HepG2 (cell line): ENCODE data around the gene AFAP1. TPM values are rescaled to one million over a fixed set of nuclear protein-coding genes. Genes with fewer than 3 reads are reported as not detected.

Source experiments
- ATAC-seq: fragments of 200-7000 bp; cut with Tn5 transposase; 3 replicates; pipeline ENCODE4 v1.9.1; 2020; ENCODE audit warnings: mild to moderate bottlenecking, moderate library complexity
- BruUV-seq: library from RNA; stranded (reverse); fragments of 400-500 nt; replicated peaks from 2 replicates; lab custom pipeline; 2021; lab: Mats Ljungman, UMichigan
- CTCF ChIA-PET: fragments of 300-600 bp; formaldehyde crosslinking; extraction: SDS; loops from one replicate; lab custom pipeline; 2021; ENCODE audit warnings: low total read pairs, inconsistent platforms, low intra/inter-chr PET ratio; lab: Yijun Ruan, JAX
- POLR2A ChIA-PET: fragments of 350-600 bp; sonication (Branson Sonifier 250); formaldehyde crosslinking; loops from one replicate; lab custom pipeline; 2020; ENCODE audit warnings: antibody characterized with exemption, inconsistent platforms; lab: Yijun Ruan, JAX
- DNase-seq: peaks from one replicate; pipeline ENCODE4 v3.0.0-alpha.2; 2015; ENCODE audit warnings: low spot score
- FAIRE-seq: peaks from 3 replicates; lab custom pipeline; 2011; peaks lifted over from hg19 to GRCh38; lab: Jason Lieb, UNC
- H2AFZ ChIP-seq: one replicate; pipeline ENCODE4 v1.6.1; 2011; ENCODE audit warnings: low read length, inconsistent platforms
- H3K27ac ChIP-seq: fragments of 300-600 bp; 3 replicates; pipeline ENCODE4 v1.8.0; 2011; ENCODE audit warnings: mixed run types, mild to moderate bottlenecking, mixed read lengths, low read length, inconsistent platforms; ENCODE audit not compliant: insufficient read depth; ENCODE audit errors: extremely low read length
- H3K27me3 ChIP-seq, 2 experiments: fragments of 200-600 bp in 1 of 2; 2 replicates in 1 of 2; 3 replicates in 1 of 2; pipeline versions ENCODE4 v1.6.0 to v1.8.0; 2011; ENCODE audit warnings: low read length in 2 of 2, mild to moderate bottlenecking in 2 of 2, moderate library complexity in 2 of 2, inconsistent platforms in 1 of 2; ENCODE audit not compliant: insufficient read depth in 2 of 2, control insufficient read depth in 1 of 2
- H3K36me3 ChIP-seq, 2 experiments: fragments of 200-600 bp in 1 of 2; replicated peaks in 1 of 2; 2 replicates in 1 of 2; 3 replicates in 1 of 2; pipeline versions ENCODE4 v1.5.1 to v1.8.0; 2011; ENCODE audit warnings: low read length in 2 of 2, inconsistent platforms in 1 of 2; ENCODE audit not compliant: insufficient read depth in 2 of 2, control insufficient read depth in 1 of 2
- H3K4me1 ChIP-seq: 2 replicates; pipeline ENCODE4 v1.5.1; 2012; ENCODE audit warnings: low read length, inconsistent platforms; ENCODE audit not compliant: insufficient read depth
- H3K4me2 ChIP-seq: 2 replicates; pipeline ENCODE4 v1.6.0; 2011; ENCODE audit warnings: low read depth, low read length, inconsistent platforms
- H3K4me3 ChIP-seq, 3 experiments: fragments of 200-600 bp in 1 of 3; sonication (generic), shearing (Covaris generic) in 1 of 3; replicated peaks in 1 of 3; 2 replicates each; pipeline ENCODE4 v1.5.1; 2011 to 2016; ENCODE audit warnings: low read length in 3 of 3, inconsistent platforms in 2 of 3, low read depth in 2 of 3, mild to moderate bottlenecking in 2 of 3, control low read depth in 1 of 3, mixed read lengths in 1 of 3; ENCODE audit not compliant: insufficient read depth in 1 of 3
- H3K79me2 ChIP-seq: one replicate; pipeline ENCODE4 v1.6.1; 2011; ENCODE audit warnings: low read length, inconsistent platforms; ENCODE audit not compliant: insufficient read depth
- H3K9ac ChIP-seq: 2 replicates; pipeline ENCODE4 v1.6.0; 2011; ENCODE audit warnings: mild to moderate bottlenecking, low read depth, low read length, inconsistent platforms; ENCODE audit not compliant: insufficient read depth
- H3K9me3 ChIP-seq: 2 replicates; pipeline ENCODE4 v1.5.1; 2012; ENCODE audit warnings: mild to moderate bottlenecking, low read length
- H4K20me1 ChIP-seq: 2 replicates; pipeline ENCODE4 v1.6.0; 2011; ENCODE audit warnings: inconsistent platforms, mild to moderate bottlenecking, low read length, moderate library complexity; ENCODE audit not compliant: insufficient read depth
- CBX5 ChIP-seq: sonication (generic); formaldehyde crosslinking; IDR thresholded peaks from 2 replicates; pipeline ENCODE4 v1.4.0; 2020; ENCODE audit warnings: missing genetic modification reagents, borderline replicate concordance
- HIC2 ChIP-seq: sonication (generic); formaldehyde crosslinking; IDR thresholded peaks from 2 replicates; pipeline ENCODE4 v1.9.0; 2022; ENCODE audit warnings: low read depth, missing genetic modification reagents
- RBFOX2 ChIP-seq: fragments of 200-400 bp; formaldehyde crosslinking; IDR thresholded peaks from 2 replicates; pipeline ENCODE4 v1.6.1; 2017; ENCODE audit warnings: low read depth, mild to moderate bottlenecking, low read length
- SPEN ChIP-seq: sonication (generic); formaldehyde crosslinking; IDR thresholded peaks from 2 replicates; pipeline ENCODE4 v1.5.1; 2020; ENCODE audit warnings: low read depth, mild to moderate bottlenecking, missing genetic modification reagents
- ZBED4 ChIP-seq: sonication (generic); formaldehyde crosslinking; IDR thresholded peaks from 2 replicates; pipeline ENCODE4 v1.4.0; 2020; ENCODE audit warnings: missing genetic modification reagents, borderline replicate concordance
- ZBTB42 ChIP-seq: sonication (generic); formaldehyde crosslinking; IDR thresholded peaks from 2 replicates; pipeline ENCODE4 v1.5.0; 2020; ENCODE audit warnings: mild to moderate bottlenecking, missing genetic modification reagents
- ZNF317 ChIP-seq: sonication (generic); formaldehyde crosslinking; IDR thresholded peaks from 2 replicates; pipeline ENCODE4 v1.5.0; 2020; ENCODE audit warnings: mild to moderate bottlenecking, missing genetic modification reagents
- ZNF350 ChIP-seq: sonication (generic); formaldehyde crosslinking; IDR thresholded peaks from 2 replicates; pipeline ENCODE4 v1.4.0; 2020; ENCODE audit warnings: mild to moderate bottlenecking, low read depth, missing genetic modification reagents, borderline replicate concordance
- ZNF615 ChIP-seq: sonication (generic); formaldehyde crosslinking; IDR thresholded peaks from 2 replicates; pipeline ENCODE4 v1.5.0; 2020; ENCODE audit warnings: mild to moderate bottlenecking, missing genetic modification reagents, borderline replicate concordance
- WGBS: methylation state at CpG from one replicate; pipeline ENCODE4 v1.1.6; 2017; ENCODE audit warnings: low lambda C conversion rate; 5-methylcytosine and 5-hydroxymethylcytosine counted together
- in situ Hi-C: cut with HindIII; loops from 2 replicates; pipeline ENCODE4 v1.10.0; 2017; ENCODE audit warnings: low pct_unique_long_range_greater_than_20kb; ENCODE audit not compliant: extremely low pct_ligation_motif_present
- intact Hi-C: fragments of 100-400 bp; cut with micrococcal nuclease; formaldehyde crosslinking; loops from one replicate; pipeline ENCODE4 v1.10.0; 2022; ENCODE audit not compliant: unreplicated experiment
- polyA plus RNA-seq, 8 experiments: library from polyadenylated mRNA; depleted of rRNA in 3 of 8; stranded (reverse) in 7 of 8; unstranded in 1 of 8; fragments of >200 nt; fragmentation: Illumina TruSeq in 4 of 8; extraction: Trizol in 4 of 8; gene quantifications; 2 replicates each; pipeline versions ENCODE4 v1.2.1 to v1.2.3, GENCODE V29; 2011 to 2016; ENCODE audit warnings: low read depth in 4 of 8, missing spikeins in 1 of 8, mixed read lengths in 1 of 8; ENCODE audit not compliant: insufficient read depth in 1 of 8
- total RNA-seq, 5 experiments: library from RNA; depleted of rRNA; stranded (reverse); fragments of >200 nt; fragmentation: Illumina TruSeq; extraction: Trizol; gene quantifications; 2 replicates each; pipeline ENCODE4 v1.2.3, GENCODE V29; 2016; ENCODE audit warnings: low read depth in 1 of 5
- TF ChIP-seq, protein P1 (sequence below): sonication (generic); formaldehyde crosslinking; IDR thresholded peaks from 2 replicates; pipeline ENCODE4 v1.4.0; 2020; ENCODE audit warnings: missing genetic modification reagents
- TF ChIP-seq, protein P2 (sequence below): sonication (generic); formaldehyde crosslinking; IDR thresholded peaks from 2 replicates; pipeline ENCODE4 v1.8.0; 2022; ENCODE audit warnings: mild to moderate bottlenecking, missing genetic modification reagents, moderate library complexity
- TF ChIP-seq, protein P3 (sequence below): sonication (generic); formaldehyde crosslinking; IDR thresholded peaks from 2 replicates; pipeline ENCODE4 v1.8.1; 2023; ENCODE audit warnings: mild to moderate bottlenecking, inconsistent platforms, moderate library complexity, missing genetic modification reagents, borderline replicate concordance

Gene AFAP1
- total and polyA plus RNA-seq, 2 of the 13 experiments (the other 11 are each of a cell fraction or from before 2014, with no cell fraction given) = 2.5 TPM

GRCh38 chr4:7733201-7733600 is 206.5 kb downstream of the AFAP1 start (continued):
- no peak for TF ChIP-seq HIC2
- no peak for TF ChIP-seq ZNF317
- TF ChIP-seq, all 625 proteins: peak for 0

GRCh38 chr4:7732263-7732662 is 207.4 kb downstream of the AFAP1 start:
- BruUV-seq = no TSS peak
- in situ Hi-C loops = no loop called here
- no peak for FAIRE-seq
- no peak for DNase-seq
- no peak overlapping the region for H3K27ac ChIP-seq
- ATAC-seq = no peak
- H3K4me1 ChIP-seq = no peaks in the 10 kb centered on the region
- 76% methylated on average over 2 of the region's 9 CpGs for WGBS
- intact Hi-C loops = no loop called here
- H4K20me1 ChIP-seq = no peaks in the 10 kb centered on the region
- H3K79me2 ChIP-seq = no peaks in the 10 kb centered on the region
- H3K4me3 ChIP-seq = no peak overlapping the region
- no peak overlapping the region for H2AFZ ChIP-seq
- no peak overlapping the region for H3K4me2 ChIP-seq
- no peaks in the 10 kb centered on the region for H3K27me3 ChIP-seq
- POLR2A ChIA-PET = no interaction called here
- CTCF ChIA-PET = no interaction called here
- H3K36me3 ChIP-seq = no peaks in the 10 kb centered on the region
- H3K9ac ChIP-seq = no peak overlapping the region
- H3K9me3 ChIP-seq = no peaks in the 10 kb centered on the region
- TF ChIP-seq CBX5 = no peak
- TF ChIP-seq, protein P1, sequence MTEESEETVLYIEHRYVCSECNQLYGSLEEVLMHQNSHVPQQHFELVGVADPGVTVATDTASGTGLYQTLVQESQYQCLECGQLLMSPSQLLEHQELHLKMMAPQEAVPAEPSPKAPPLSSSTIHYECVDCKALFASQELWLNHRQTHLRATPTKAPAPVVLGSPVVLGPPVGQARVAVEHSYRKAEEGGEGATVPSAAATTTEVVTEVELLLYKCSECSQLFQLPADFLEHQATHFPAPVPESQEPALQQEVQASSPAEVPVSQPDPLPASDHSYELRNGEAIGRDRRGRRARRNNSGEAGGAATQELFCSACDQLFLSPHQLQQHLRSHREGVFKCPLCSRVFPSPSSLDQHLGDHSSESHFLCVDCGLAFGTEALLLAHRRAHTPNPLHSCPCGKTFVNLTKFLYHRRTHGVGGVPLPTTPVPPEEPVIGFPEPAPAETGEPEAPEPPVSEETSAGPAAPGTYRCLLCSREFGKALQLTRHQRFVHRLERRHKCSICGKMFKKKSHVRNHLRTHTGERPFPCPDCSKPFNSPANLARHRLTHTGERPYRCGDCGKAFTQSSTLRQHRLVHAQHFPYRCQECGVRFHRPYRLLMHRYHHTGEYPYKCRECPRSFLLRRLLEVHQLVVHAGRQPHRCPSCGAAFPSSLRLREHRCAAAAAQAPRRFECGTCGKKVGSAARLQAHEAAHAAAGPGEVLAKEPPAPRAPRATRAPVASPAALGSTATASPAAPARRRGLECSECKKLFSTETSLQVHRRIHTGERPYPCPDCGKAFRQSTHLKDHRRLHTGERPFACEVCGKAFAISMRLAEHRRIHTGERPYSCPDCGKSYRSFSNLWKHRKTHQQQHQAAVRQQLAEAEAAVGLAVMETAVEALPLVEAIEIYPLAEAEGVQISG (CRISPR knock-in tag) = no peak
- no peak for TF ChIP-seq ZBED4 (CRISPR knock-in tag)
- TF ChIP-seq, protein P2, sequence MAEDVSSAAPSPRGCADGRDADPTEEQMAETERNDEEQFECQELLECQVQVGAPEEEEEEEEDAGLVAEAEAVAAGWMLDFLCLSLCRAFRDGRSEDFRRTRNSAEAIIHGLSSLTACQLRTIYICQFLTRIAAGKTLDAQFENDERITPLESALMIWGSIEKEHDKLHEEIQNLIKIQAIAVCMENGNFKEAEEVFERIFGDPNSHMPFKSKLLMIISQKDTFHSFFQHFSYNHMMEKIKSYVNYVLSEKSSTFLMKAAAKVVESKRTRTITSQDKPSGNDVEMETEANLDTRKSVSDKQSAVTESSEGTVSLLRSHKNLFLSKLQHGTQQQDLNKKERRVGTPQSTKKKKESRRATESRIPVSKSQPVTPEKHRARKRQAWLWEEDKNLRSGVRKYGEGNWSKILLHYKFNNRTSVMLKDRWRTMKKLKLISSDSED = no peak
- no peak for TF ChIP-seq SPEN
- no peak for TF ChIP-seq ZNF350 (CRISPR knock-in tag)
- no peak for TF ChIP-seq ZNF615 (CRISPR knock-in tag)
- TF ChIP-seq, protein P3, sequence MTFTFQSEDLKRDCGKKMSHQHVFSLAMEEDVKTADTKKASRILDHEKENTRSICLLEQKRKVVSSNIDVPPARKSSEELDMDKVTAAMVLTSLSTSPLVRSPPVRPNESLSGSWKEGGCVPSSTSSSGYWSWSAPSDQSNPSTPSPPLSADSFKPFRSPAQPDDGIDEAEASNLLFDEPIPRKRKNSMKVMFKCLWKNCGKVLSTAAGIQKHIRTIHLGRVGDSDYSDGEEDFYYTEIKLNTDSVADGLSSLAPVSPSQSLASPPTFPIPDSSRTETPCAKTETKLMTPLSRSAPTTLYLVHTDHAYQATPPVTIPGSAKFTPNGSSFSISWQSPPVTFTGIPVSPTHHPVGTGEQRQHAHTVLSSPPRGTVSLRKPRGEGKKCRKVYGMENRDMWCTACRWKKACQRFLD (CRISPR knock-in tag) = no peak
- no peak for TF ChIP-seq ZBTB42
- no peak for TF ChIP-seq RBFOX2
